Keratinocyte (primary cell): ENCODE data around the gene PLAA. TPM values are rescaled to one million over a fixed set of nuclear protein-coding genes. Genes with fewer than 3 reads are reported as not detected.

Experiments
- DNase-seq: peaks from one replicate; pipeline ENCODE4 v3.0.0-alpha.2; 2011; ENCODE audit warnings: low read depth, missing footprints, low spot score
- FAIRE-seq: peaks from 2 replicates; lab custom pipeline; 2011; peaks lifted over from hg19 to GRCh38; lab: Jason Lieb, UNC
- H2AFZ ChIP-seq: 2 replicates; pipeline ENCODE4 v1.6.0; 2012; ENCODE audit warnings: low read length, control low read depth, inconsistent platforms; ENCODE audit not compliant: control insufficient read depth
- H3K27ac ChIP-seq: 2 replicates; pipeline ENCODE4 v1.5.1; 2011; ENCODE audit warnings: low read length; ENCODE audit not compliant: control insufficient read depth, insufficient read depth
- H3K27me3 ChIP-seq: 3 replicates; pipeline ENCODE4 v1.6.0; 2011; ENCODE audit warnings: low read length; ENCODE audit not compliant: control insufficient read depth, insufficient read depth; ENCODE audit errors: extremely low read depth
- H3K36me3 ChIP-seq, 2 experiments: 2 replicates in 1 of 2; 3 replicates in 1 of 2; pipeline ENCODE4 v1.5.1; 2011; ENCODE audit warnings: low read length in 2 of 2, mild to moderate bottlenecking in 1 of 2; ENCODE audit not compliant: control insufficient read depth in 2 of 2, insufficient read depth in 2 of 2; ENCODE audit errors: extremely low read depth in 1 of 2
- H3K4me1 ChIP-seq: 3 replicates; pipeline ENCODE4 v1.5.1; 2011; ENCODE audit warnings: low read length; ENCODE audit not compliant: control insufficient read depth, insufficient read depth; ENCODE audit errors: extremely low read depth
- H3K4me2 ChIP-seq: 3 replicates; pipeline ENCODE4 v1.6.0; 2011; ENCODE audit warnings: low read depth, low read length; ENCODE audit not compliant: control insufficient read depth, insufficient read depth; ENCODE audit errors: extremely low read depth
- H3K4me3 ChIP-seq, 3 experiments: fragments of 200-600 bp in 1 of 3; sonication (generic) in 1 of 3; 2 replicates in 2 of 3; 3 replicates in 1 of 3; pipeline ENCODE4 v1.5.1; 2011 to 2016; ENCODE audit warnings: low read length in 3 of 3, mild to moderate bottlenecking in 3 of 3, control low read depth in 2 of 3, inconsistent platforms in 1 of 3, low read depth in 1 of 3, mixed read lengths in 1 of 3, mixed run types in 1 of 3, moderate library complexity in 1 of 3; ENCODE audit not compliant: control insufficient read depth in 2 of 3, insufficient read depth in 2 of 3; ENCODE audit errors: extremely low read depth in 1 of 3
- H3K79me2 ChIP-seq: 2 replicates; pipeline ENCODE4 v1.6.0; 2012; ENCODE audit warnings: low read length; ENCODE audit not compliant: control insufficient read depth, insufficient read depth
- H3K9ac ChIP-seq: 3 replicates; pipeline ENCODE4 v1.6.0; 2011; ENCODE audit warnings: low read length; ENCODE audit not compliant: control insufficient read depth, insufficient read depth; ENCODE audit errors: extremely low read depth
- H3K9me1 ChIP-seq: 3 replicates; pipeline ENCODE4 v1.6.0; 2011; ENCODE audit warnings: low read length; ENCODE audit not compliant: control insufficient read depth, insufficient read depth; ENCODE audit errors: extremely low read depth
- H3K9me3 ChIP-seq: 2 replicates; pipeline ENCODE4 v1.5.1; 2012; ENCODE audit warnings: low read depth, low read length; ENCODE audit not compliant: control insufficient read depth
- H4K20me1 ChIP-seq: 3 replicates; pipeline ENCODE4 v1.6.0; 2011; ENCODE audit warnings: low read length; ENCODE audit not compliant: control insufficient read depth, insufficient read depth; ENCODE audit errors: extremely low read depth
- CTCF ChIP-seq, 3 experiments: IDR thresholded peaks in 1 of 3; conservative IDR thresholded peaks in 1 of 3; optimal IDR thresholded peaks in 1 of 3; 2 replicates in 2 of 3; 3 replicates in 1 of 3; pipeline versions ENCODE3 to v1.5.1; 2011; ENCODE audit warnings: low read length in 3 of 3, mild to moderate bottlenecking in 3 of 3, moderate library complexity in 2 of 3, control low read depth in 1 of 3, inconsistent platforms in 1 of 3; ENCODE audit not compliant: insufficient read depth in 2 of 3; ENCODE audit errors: extremely low read depth in 1 of 3
- EZH2 ChIP-seq: IDR thresholded peaks from one replicate; pipeline ENCODE4 v1.6.1; 2012; ENCODE audit warnings: inconsistent platforms, mild to moderate bottlenecking, low read length, moderate library complexity
- dilution Hi-C: fragments of 300-500 bp; cut with MboI; formaldehyde crosslinking; loops from one replicate; pipeline ENCODE4 v1.7.0; 2020; ENCODE audit warnings: low sequenced_read_pairs; ENCODE audit not compliant: extremely low pct_ligation_motif_present
- polyA plus RNA-seq, 5 experiments: library from polyadenylated mRNA; depleted of rRNA in 3 of 5; stranded (reverse) in 3 of 5; stranded (forward) in 1 of 5; unstranded in 1 of 5; fragments of >200 nt; gene quantifications; 1 replicate in 1 of 5; 2 replicates in 3 of 5; 3 replicates in 1 of 5; pipeline versions ENCODE4 v1.2.1 to v1.2.3, GENCODE V29; 2011 to 2012; ENCODE audit warnings: missing spikeins in 2 of 5, low read depth in 1 of 5, low replicate concordance in 1 of 5

Gene PLAA
- polyA plus RNA-seq, 1 donor (not counting 4 experiments of a cell fraction or from before 2014, with no cell fraction given), result 30.3 TPM

- H3K9ac ChIP-seq, result no peak overlapping the region
- no peak overlapping the region for H2AFZ ChIP-seq
- H3K27ac ChIP-seq, result no peak overlapping the region
- no peak overlapping the region for H3K4me2 ChIP-seq
- DNase-seq (no peak), FAIRE-seq (no peak)
- H3K9me3 ChIP-seq, result no peaks in the 10 kb centered on the region
- H3K4me3 ChIP-seq, result no peak overlapping the region
- H3K36me3 ChIP-seq, result no peaks in the 10 kb centered on the region
- TF ChIP-seq CTCF (optimal IDR thresholded peaks at IDR 0.05 in 1 of 3, IDR thresholded peaks at IDR 0.05 in 1 of 3, conservative IDR thresholded peaks at IDR 0.05 in 1 of 3; ENCODE audit: extremely low read depth in 1 of 3, insufficient read depth in 2 of 3, low read length in 3 of 3), result no peak
- no peak for TF ChIP-seq EZH2
- no peaks in the 10 kb centered on the region for H4K20me1 ChIP-seq
- no peaks in the 10 kb centered on the region for H3K27me3 ChIP-seq
- dilution Hi-C loops, result no loop called here
- H3K79me2 ChIP-seq, result peaks cover 2% of the 10 kb centered on the region
- peaks cover 12% of the 10 kb centered on the region for H3K4me1 ChIP-seq
- no peaks in the 10 kb centered on the region for H3K9me1 ChIP-seq
Measured at GRCh38 chr9:26954050-26954508, 7.0 kb upstream of the PLAA start.

- Histone ChIP-seq H4K20me1 (no peaks in the 10 kb centered on the region), H3K4me1 (peaks cover 15% of the 10 kb centered on the region), H3K9me1 (no peaks in the 10 kb centered on the region), H3K4me3 (no peak overlapping the region), H3K27ac (no peak overlapping the region), H2AFZ (no peak overlapping the region), H3K27me3 (no peaks in the 10 kb centered on the region), H3K9me3 (no peaks in the 10 kb centered on the region), H3K4me2 (no peak overlapping the region), H3K79me2 (peaks cover 2% of the 10 kb centered on the region), H3K9ac (no peak overlapping the region), H3K36me3 (no peaks in the 10 kb centered on the region)
- dilution Hi-C loops, result no loop called here
- DNase-seq (no peak), FAIRE-seq (no peak)
- TF ChIP-seq CTCF (optimal IDR thresholded peaks at IDR 0.05 in 1 of 3, IDR thresholded peaks at IDR 0.05 in 1 of 3, conservative IDR thresholded peaks at IDR 0.05 in 1 of 3; ENCODE audit: extremely low read depth in 1 of 3, insufficient read depth in 2 of 3, low read length in 3 of 3) (no peak), EZH2 (no peak)
Measured at GRCh38 chr9:26951794-26952193, 4.8 kb upstream of the PLAA start.
